Hepatocyte (in vitro differentiated cells): ENCODE data around the gene ZNF574. TPM values are rescaled to one million over a fixed set of nuclear protein-coding genes. Genes with fewer than 3 reads are reported as not detected.

Experiments used
- DNase-seq: peaks from one replicate; pipeline ENCODE4 v3.0.0-alpha.2; 2016; ENCODE audit warnings: low spot score
- H2AFZ ChIP-seq: fragments of 200-600 bp; sonication (generic); 2 replicates; pipeline ENCODE4 v1.6.0; 2016; ENCODE audit warnings: antibody characterized with exemption, mild to moderate bottlenecking
- H3K27ac ChIP-seq: fragments of 200-600 bp; sonication (generic); 2 replicates; pipeline ENCODE4 v1.5.1; 2016; ENCODE audit warnings: mild to moderate bottlenecking
- H3K27me3 ChIP-seq: fragments of 200-600 bp; sonication (generic); 2 replicates; pipeline ENCODE4 v1.6.1; 2016
- H3K36me3 ChIP-seq: fragments of 200-600 bp; sonication (generic); replicated peaks from 2 replicates; pipeline ENCODE4 v1.5.1; 2016; ENCODE audit warnings: low read depth; ENCODE audit not compliant: insufficient read depth
- H3K4me1 ChIP-seq: fragments of 200-600 bp; sonication (generic); 2 replicates; pipeline ENCODE4 v1.5.1; 2016; ENCODE audit warnings: mild to moderate bottlenecking, moderate library complexity; ENCODE audit not compliant: insufficient read depth
- H3K4me2 ChIP-seq: fragments of 200-600 bp; sonication (generic); 2 replicates; pipeline ENCODE4 v1.6.0; 2016
- H3K4me3 ChIP-seq: fragments of 200-600 bp; sonication (generic); 2 replicates; pipeline ENCODE4 v1.5.1; 2016; ENCODE audit warnings: mild to moderate bottlenecking
- H3K79me2 ChIP-seq: fragments of 200-600 bp; sonication (generic); 2 replicates; pipeline ENCODE4 v1.6.0; 2017; ENCODE audit warnings: mild to moderate bottlenecking
- H3K9me2 ChIP-seq: fragments of 200-600 bp; sonication (generic); replicated peaks from 2 replicates; pipeline ENCODE4 v1.6.0; 2017; ENCODE audit warnings: mild to moderate bottlenecking; ENCODE audit not compliant: insufficient read depth
- H3K9me3 ChIP-seq: fragments of 200-600 bp; sonication (generic); 2 replicates; pipeline ENCODE4 v1.5.1; 2016; ENCODE audit warnings: low read depth, mild to moderate bottlenecking
- H4K20me1 ChIP-seq: fragments of 200-600 bp; sonication (generic); 2 replicates; pipeline ENCODE4 v1.6.0; 2016; ENCODE audit warnings: mild to moderate bottlenecking; ENCODE audit not compliant: insufficient read depth, poor library complexity, severe bottlenecking
- CTCF ChIP-seq: fragments of 200-600 bp; sonication (generic); IDR thresholded peaks from 2 replicates; pipeline ENCODE4 v1.5.1; 2016; ENCODE audit warnings: antibody characterized with exemption, mild to moderate bottlenecking; ENCODE audit not compliant: poor library complexity
- EZH2 ChIP-seq: fragments of 200-600 bp; sonication (generic); IDR thresholded peaks from 2 replicates; pipeline ENCODE4 v1.6.1; 2016; ENCODE audit warnings: antibody characterized with exemption, mild to moderate bottlenecking, borderline replicate concordance
- EZH2phosphoT487 ChIP-seq: fragments of 200-600 bp; sonication (generic); IDR thresholded peaks from one replicate; pipeline ENCODE4 v1.6.1; 2018; ENCODE audit warnings: antibody characterized with exemption, mild to moderate bottlenecking, low read depth, moderate library complexity; ENCODE audit not compliant: unreplicated experiment, severe bottlenecking
- WGBS: methylation state at CpG from one replicate; pipeline ENCODE4 v1.1.6; 2016; ENCODE audit warnings: low lambda C conversion rate; ENCODE audit errors: missing lambda C conversion rate; 5-methylcytosine and 5-hydroxymethylcytosine counted together
- polyA plus RNA-seq: library from polyadenylated mRNA; unstranded; fragments of >200 nt; fragmentation: Nextera tagmentation; extraction: Ambion mirVana; gene quantifications from 2 replicates; pipeline ENCODE4 v1.2.1, GENCODE V29; 2016
- total RNA-seq: library from RNA; depleted of rRNA; stranded (reverse); fragments of >200 nt; gene quantifications from 2 replicates; pipeline ENCODE4 v1.2.3, GENCODE V29; 2014

ZNF574 gene
- total and polyA plus RNA-seq, 2 experiments from 2014 or later = 10.7 to 13.6 TPM

GRCh38 chr19:42048992-42049391 lies 27.0 kb upstream of the ZNF574 start:
- no peak overlapping the region for H3K4me2 ChIP-seq
- no peaks in the 10 kb centered on the region for H3K9me2 ChIP-seq
- H3K4me1 ChIP-seq = no peaks in the 10 kb centered on the region
- H3K36me3 ChIP-seq = no peaks in the 10 kb centered on the region
- H3K27ac ChIP-seq = no peak overlapping the region
- no peaks in the 10 kb centered on the region for H3K79me2 ChIP-seq
- no peak overlapping the region for H3K4me3 ChIP-seq
- H3K27me3 ChIP-seq = no peaks in the 10 kb centered on the region
- no peak for DNase-seq
- 56% methylated on average over 4 of the region's 4 CpGs for WGBS
- TF ChIP-seq CTCF (no peak), EZH2phosphoT487 (no peak), EZH2 (no peak)
- no peaks in the 10 kb centered on the region for H4K20me1 ChIP-seq
- H2AFZ ChIP-seq = no peak overlapping the region
- no peaks in the 10 kb centered on the region for H3K9me3 ChIP-seq

DNA sequence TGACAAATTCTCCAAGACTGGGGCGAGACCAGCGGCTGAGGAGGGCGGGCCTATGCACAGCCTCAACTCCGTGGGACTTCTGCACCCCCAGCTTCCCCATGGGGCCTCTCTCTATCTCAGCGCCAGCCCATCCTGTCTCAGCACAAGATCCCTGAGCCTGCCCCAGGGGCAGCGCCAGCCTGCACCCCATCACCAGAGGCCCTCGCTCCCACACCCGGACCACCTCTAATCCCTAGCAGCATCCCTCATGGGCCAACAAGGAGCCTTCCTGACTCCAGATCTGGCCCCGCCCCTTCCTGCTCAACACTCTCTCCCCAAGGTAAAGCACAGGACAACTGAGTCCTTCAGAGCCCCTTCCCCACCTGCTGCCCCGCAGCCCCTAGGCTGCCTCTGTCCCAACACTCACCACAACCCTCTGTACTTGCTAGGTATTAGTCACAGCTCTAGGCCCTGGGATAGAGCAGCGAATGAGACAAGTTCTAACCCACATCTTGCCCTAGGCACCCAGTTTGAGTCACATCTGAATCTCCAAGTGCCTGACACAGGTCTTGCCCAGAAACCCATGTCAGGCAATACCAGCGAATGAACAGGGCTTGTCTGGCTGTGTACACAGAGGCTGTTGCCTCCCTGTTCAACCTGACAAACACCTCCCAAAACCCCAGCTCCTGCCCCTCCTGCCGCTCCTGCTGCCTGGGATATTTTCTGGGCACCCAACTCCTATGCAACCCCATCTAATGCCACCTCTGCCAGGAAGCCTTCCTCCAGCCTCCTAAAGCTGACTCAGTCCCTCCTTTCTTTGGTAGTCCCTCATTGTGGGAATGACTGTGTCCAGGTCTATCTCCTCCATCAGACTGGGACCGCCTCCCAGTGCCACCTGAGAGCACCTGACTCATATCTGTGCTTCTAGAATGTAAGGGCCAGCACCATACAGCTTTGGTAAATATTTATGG lies 24.5 kb upstream of the ZNF574 start:
- H3K9me2 ChIP-seq = no peaks in the 10 kb centered on the region
- H3K9me3 ChIP-seq = no peaks in the 10 kb centered on the region
- H4K20me1 ChIP-seq = no peaks in the 10 kb centered on the region
- 91% methylated on average over 14 of the region's 14 CpGs for WGBS
- TF ChIP-seq EZH2 (no peak), EZH2phosphoT487 (no peak), CTCF (no peak)
- no peak overlapping the region for H2AFZ ChIP-seq
- H3K27ac ChIP-seq = no peak overlapping the region
- H3K36me3 ChIP-seq = no peaks in the 10 kb centered on the region
- no peaks in the 10 kb centered on the region for H3K79me2 ChIP-seq
- no peaks in the 10 kb centered on the region for H3K4me1 ChIP-seq
- no peaks in the 10 kb centered on the region for H3K27me3 ChIP-seq
- H3K4me3 ChIP-seq = no peak overlapping the region
- no peak overlapping the region for H3K4me2 ChIP-seq
- DNase-seq = peak; percentile 40

DNA sequence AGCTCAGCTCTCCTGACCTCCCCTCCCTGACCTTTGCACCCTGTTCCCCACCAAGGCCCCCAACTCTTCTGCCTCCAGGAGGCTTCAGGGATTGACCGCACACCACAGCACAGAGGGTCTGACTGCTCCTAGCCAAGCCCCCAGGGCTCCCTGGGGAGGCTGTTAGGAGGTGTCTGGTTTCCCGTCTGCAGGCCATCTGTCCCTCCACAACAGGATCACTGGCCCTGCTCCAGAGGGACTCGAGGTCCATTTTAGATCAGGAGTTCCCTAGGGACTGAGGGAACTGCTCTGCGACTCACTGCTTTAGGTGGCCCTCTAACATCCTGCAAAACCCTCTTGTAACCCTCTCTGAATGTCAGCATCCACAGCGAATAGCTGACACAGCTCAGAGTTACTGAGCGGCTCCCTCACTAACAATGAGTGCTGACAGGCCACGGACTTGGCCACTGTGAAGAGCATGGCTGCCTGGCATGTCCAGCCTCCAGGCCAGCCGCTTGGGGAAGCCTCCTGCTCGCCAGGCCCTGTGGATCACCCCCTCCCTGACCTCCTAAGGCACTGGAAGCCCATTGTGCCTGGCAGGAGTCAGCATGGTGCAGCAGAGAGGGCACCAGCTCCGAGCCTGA lies 23.6 kb upstream of the ZNF574 start:
- TF ChIP-seq EZH2 (no peak), CTCF (no peak), EZH2phosphoT487 (no peak)
- no peaks in the 10 kb centered on the region for H3K36me3 ChIP-seq
- 84% methylated on average over 10 of the region's 10 CpGs for WGBS
- DNase-seq = no peak
- no peak overlapping the region for H3K27ac ChIP-seq
- H3K9me2 ChIP-seq = no peaks in the 10 kb centered on the region
- no peaks in the 10 kb centered on the region for H3K79me2 ChIP-seq
- H3K9me3 ChIP-seq = no peaks in the 10 kb centered on the region
- H3K4me2 ChIP-seq = no peak overlapping the region
- no peaks in the 10 kb centered on the region for H4K20me1 ChIP-seq
- H3K4me1 ChIP-seq = no peaks in the 10 kb centered on the region
- no peaks in the 10 kb centered on the region for H3K27me3 ChIP-seq
- no peak overlapping the region for H2AFZ ChIP-seq
- H3K4me3 ChIP-seq = no peak overlapping the region
